MM.1S (cell line): Measurements from ENCODE around the gene MGST2.

Experiments
- EZH2 ChIP-seq: fragments of 300-600 bp; sonication (generic); optimal IDR thresholded peaks from 2 replicates; pipeline ENCODE3; 2017; ENCODE audit warnings: low read depth, mild to moderate bottlenecking, antibody characterized with exemption, low read length, mixed read lengths
- TF ChIP-seq, protein P1 (sequence below): fragments of 300-600 bp; sonication (generic); IDR thresholded peaks from 2 replicates; pipeline ENCODE4 v1.5.1; 2016; ENCODE audit warnings: antibody characterized with exemption, low read length, mixed read lengths

DNA sequence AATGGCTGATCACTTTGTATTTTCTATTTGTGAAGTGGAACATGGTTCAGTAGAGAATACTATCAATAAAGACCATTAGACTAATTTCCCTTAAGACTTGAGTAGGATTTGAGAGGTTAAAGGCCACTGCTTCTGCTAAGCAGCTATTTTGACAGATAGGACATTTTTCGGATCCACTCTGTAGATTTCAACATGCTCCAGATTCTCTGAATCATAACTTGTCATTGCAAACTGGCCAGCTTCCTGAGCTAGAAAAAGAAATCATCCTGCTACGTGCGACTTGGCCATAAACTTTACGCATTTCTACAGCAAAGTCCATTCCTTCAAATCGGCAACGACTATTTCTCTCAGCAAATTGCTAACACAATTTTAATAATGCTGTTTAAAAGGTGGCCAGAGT is 55.2 kb downstream of the MGST2 start:
- TF ChIP-seq, protein P1, sequence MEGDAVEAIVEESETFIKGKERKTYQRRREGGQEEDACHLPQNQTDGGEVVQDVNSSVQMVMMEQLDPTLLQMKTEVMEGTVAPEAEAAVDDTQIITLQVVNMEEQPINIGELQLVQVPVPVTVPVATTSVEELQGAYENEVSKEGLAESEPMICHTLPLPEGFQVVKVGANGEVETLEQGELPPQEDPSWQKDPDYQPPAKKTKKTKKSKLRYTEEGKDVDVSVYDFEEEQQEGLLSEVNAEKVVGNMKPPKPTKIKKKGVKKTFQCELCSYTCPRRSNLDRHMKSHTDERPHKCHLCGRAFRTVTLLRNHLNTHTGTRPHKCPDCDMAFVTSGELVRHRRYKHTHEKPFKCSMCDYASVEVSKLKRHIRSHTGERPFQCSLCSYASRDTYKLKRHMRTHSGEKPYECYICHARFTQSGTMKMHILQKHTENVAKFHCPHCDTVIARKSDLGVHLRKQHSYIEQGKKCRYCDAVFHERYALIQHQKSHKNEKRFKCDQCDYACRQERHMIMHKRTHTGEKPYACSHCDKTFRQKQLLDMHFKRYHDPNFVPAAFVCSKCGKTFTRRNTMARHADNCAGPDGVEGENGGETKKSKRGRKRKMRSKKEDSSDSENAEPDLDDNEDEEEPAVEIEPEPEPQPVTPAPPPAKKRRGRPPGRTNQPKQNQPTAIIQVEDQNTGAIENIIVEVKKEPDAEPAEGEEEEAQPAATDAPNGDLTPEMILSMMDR: no peak
- TF ChIP-seq EZH2: no peak
